WTC11 (cell line): ENCODE results near the gene PTPN3.

ENCODE experiments used
- JAZF1 ChIP-seq: fragments of 250-450 bp; sonication (Bioruptor Pico); IDR thresholded peaks from 2 replicates; pipeline ENCODE4 v1.9.0; 2021; ENCODE audit warnings: moderate library complexity, mild to moderate bottlenecking, inconsistent platforms
- MYBL2 ChIP-seq: sonication (generic); formaldehyde crosslinking; IDR thresholded peaks from 2 replicates; pipeline ENCODE4 v1.8.1; 2023; ENCODE audit warnings: mild to moderate bottlenecking, moderate library complexity, missing genetic modification reagents
- NR2C2 ChIP-seq: sonication (generic); formaldehyde crosslinking; IDR thresholded peaks from 2 replicates; pipeline ENCODE4 v1.8.0; 2022; ENCODE audit warnings: mild to moderate bottlenecking, missing genetic modification reagents
- SP1 ChIP-seq: sonication (generic); formaldehyde crosslinking; conservative IDR thresholded peaks from 2 replicates; pipeline ENCODE4 v1.8.1; 2022; ENCODE audit warnings: missing genetic modification reagents
- TEAD1 ChIP-seq: sonication (generic); formaldehyde crosslinking; IDR thresholded peaks from 2 replicates; pipeline ENCODE4 v1.8.0; 2022; ENCODE audit warnings: mild to moderate bottlenecking, missing genetic modification reagents
- ZNF232 ChIP-seq: sonication (generic); formaldehyde crosslinking; IDR thresholded peaks from 2 replicates; pipeline ENCODE4 v1.8.0; 2022; ENCODE audit warnings: mild to moderate bottlenecking, missing genetic modification reagents
- ZNF671 ChIP-seq: fragments of 250-450 bp; sonication (Bioruptor Pico); IDR thresholded peaks from 2 replicates; pipeline ENCODE4 v1.8.0; 2021; ENCODE audit warnings: mild to moderate bottlenecking
- TF ChIP-seq, protein P1 (sequence below): fragments of 200-600 bp; IDR thresholded peaks from 2 replicates; pipeline ENCODE4 v1.8.0; 2022; ENCODE audit warnings: antibody characterized with exemption
- TF ChIP-seq, protein P2 (sequence below): sonication (generic); formaldehyde crosslinking; IDR thresholded peaks from 2 replicates; pipeline ENCODE4 v1.8.0; 2022; ENCODE audit warnings: mild to moderate bottlenecking, missing genetic modification reagents

DNA sequence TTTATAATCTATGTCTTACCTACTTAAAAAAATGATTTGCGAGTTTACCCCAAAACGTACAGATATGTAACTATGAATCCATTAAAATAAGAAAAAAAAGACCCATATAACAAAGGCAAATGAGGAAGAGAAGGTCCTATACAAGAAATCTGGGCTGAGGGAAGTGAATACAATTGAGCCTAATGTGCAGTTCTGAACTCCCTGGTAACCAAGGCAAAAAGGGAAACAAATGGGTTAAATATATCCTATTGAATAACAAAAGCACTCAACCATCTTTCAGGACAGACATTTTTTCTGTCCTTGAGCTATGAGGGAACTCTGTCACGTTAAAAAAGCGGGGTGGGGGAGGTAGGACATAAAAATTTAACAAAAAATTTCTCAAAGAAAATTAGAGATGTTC lies 78.6 kb downstream of the PTPN3 start:
- TF ChIP-seq, protein P1, sequence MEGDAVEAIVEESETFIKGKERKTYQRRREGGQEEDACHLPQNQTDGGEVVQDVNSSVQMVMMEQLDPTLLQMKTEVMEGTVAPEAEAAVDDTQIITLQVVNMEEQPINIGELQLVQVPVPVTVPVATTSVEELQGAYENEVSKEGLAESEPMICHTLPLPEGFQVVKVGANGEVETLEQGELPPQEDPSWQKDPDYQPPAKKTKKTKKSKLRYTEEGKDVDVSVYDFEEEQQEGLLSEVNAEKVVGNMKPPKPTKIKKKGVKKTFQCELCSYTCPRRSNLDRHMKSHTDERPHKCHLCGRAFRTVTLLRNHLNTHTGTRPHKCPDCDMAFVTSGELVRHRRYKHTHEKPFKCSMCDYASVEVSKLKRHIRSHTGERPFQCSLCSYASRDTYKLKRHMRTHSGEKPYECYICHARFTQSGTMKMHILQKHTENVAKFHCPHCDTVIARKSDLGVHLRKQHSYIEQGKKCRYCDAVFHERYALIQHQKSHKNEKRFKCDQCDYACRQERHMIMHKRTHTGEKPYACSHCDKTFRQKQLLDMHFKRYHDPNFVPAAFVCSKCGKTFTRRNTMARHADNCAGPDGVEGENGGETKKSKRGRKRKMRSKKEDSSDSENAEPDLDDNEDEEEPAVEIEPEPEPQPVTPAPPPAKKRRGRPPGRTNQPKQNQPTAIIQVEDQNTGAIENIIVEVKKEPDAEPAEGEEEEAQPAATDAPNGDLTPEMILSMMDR = no peak
- TF ChIP-seq SP1 (CRISPR knock-in tag) (no peak), ZNF232 (CRISPR knock-in tag) (no peak), MYBL2 (no peak), NR2C2 (no peak), TEAD1 (CRISPR knock-in tag) (no peak), JAZF1 (CRISPR knock-in tag) (no peak), ZNF671 (no peak)
- TF ChIP-seq, protein P2, sequence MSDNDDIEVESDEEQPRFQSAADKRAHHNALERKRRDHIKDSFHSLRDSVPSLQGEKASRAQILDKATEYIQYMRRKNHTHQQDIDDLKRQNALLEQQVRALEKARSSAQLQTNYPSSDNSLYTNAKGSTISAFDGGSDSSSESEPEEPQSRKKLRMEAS = no peak
